GM12872 (cell line): Measurements from ENCODE around the gene CCNJL.

ENCODE experiments used
- CTCF ChIP-seq: IDR thresholded peaks from 3 replicates; pipeline ENCODE4 v1.5.1; 2011; ENCODE audit warnings: low read depth, mild to moderate bottlenecking, low read length, moderate library complexity; ENCODE audit not compliant: insufficient read depth

The CCNJL gene

DNA sequence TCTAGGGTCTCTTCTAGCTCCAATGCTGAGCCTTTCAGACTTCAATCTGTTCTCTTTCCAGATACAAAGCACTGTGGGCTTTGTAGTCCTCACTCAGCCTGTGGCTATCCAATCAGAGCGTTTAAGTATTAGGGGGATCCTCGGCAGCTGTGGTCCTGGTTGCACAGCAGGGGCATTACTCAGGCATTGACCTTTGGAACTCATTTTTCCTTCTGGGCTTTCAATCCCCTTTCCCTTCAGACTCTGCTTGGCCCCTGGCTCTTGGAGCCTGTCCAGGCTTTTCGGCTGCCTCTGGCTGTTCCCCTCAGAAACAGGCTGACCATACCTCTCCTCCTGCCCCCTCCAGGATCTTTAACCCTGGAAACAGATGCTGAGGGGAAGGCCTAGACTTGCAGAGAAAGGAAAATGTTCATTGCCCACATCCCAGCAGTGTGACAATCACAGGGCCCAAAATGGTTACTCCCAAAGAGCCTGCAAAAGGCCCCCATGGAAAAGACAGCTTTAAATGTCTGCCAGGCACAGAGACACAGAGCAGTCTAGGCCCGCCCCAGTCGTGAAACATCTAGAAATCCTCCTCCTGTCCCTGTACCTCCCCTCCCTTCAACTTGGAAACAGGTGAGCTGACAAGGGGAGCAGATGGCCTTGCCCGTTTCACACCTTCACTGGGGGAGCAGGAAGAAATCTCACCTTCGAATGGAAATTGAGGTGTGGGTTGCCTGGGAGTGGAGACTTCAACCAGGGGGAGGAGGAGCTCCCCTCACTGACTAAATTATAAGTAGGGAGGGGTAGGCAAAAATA is 44.4 kb upstream of the CCNJL start:
- no peak for TF ChIP-seq CTCF

- no peak for TF ChIP-seq CTCF
These were observed 42.3 kb upstream of the CCNJL start for GRCh38 chr5:160354666-160355065.

- TF ChIP-seq CTCF: no peak
These were observed 41.0 kb upstream of the CCNJL start for GRCh38 chr5:160353379-160353778.

- TF ChIP-seq CTCF: no peak
These were observed 39.9 kb upstream of the CCNJL start for GRCh38 chr5:160352308-160352707.

- TF ChIP-seq CTCF: no peak
These were observed 37.6 kb upstream of the CCNJL start for GRCh38 chr5:160349935-160350303.

DNA sequence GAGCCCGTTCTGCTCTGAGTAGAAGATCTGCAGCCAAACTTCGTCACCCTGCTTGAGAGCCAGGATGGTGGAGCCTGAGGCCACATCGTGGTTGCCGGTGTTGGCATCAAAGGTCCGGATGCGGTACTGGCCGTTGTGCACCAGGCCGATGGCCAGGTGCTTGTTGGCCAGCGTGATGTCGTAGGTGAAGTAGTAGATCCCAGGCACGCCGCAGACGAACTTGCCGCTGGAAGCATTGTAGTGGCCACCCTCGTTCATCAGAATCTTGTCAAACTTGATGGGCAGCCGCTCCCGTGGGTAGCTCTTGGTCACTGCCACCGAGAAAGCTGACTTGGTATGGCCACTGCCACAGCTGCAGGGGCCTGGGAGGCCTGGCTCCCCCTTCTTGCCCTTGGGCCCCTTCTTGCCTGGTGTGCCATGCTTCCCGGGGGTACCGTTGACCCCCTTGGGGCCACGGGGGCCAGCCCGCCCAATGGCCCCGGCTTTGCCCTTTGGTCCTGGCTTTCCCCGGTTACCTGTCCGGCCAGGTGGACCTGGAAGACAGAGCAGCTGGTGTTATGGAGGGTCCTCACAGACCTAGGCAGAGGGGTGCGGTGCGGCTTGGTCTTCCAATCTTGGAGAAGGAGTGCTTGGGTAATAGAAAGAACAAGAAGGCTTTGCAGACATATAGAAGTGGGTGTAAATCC is 37.0 kb upstream of the CCNJL start:
- TF ChIP-seq CTCF: no peak

DNA sequence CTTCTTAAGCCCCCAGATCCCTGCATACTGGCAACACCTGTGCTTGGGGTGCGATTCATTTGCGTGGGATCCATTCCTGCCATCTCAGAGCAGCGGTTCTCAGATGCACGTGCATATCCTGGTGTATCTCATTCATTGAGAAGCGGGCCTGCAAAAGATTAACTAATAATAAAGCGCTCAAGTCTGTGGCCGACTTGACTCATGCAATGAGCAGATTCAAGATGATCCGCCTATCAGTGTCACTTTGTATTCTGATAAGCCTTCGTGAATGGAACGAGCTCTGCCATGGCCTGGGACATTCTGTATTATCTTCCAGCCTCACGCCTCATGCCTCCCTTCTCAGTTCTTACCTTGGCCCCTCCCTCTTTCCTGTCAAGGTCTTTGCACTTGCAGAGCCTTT is 35.7 kb upstream of the CCNJL start:
- no peak for TF ChIP-seq CTCF
